ENCODE measurements around the gene NPTX1.

The NPTX1 gene

DNA sequence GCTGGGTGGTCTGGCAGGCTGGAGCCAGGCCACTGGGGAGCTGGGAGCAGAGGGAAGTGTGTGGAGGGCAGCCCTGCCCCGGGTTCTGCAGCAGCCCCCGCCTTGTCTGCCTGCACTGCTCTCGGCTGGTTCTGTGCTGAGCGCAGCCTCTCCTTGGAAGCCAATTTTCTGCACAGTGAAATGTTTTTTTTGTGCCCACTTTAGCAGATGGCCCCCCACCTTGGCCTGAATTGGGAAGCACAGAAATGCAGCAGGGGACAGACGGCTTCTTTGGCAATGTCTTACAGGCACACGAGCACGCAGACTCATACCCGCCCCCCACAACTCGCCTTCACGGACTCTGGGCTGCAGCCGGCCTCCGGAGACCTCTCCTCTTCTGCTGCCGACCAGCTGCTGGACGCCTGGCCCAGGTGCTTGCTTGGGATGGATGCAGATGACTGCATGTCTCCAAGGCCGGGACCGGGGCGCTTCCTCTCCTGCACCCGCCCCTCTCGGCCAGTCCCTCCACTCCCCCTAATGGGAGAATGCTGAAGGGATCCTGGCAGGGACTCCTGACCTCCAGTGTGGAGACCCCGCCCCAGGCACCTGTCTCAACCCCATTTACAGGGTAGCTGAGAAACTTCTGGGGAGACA is 14.8 kb downstream of the NPTX1 start:
- TF ChIP-seq, protein P1, sequence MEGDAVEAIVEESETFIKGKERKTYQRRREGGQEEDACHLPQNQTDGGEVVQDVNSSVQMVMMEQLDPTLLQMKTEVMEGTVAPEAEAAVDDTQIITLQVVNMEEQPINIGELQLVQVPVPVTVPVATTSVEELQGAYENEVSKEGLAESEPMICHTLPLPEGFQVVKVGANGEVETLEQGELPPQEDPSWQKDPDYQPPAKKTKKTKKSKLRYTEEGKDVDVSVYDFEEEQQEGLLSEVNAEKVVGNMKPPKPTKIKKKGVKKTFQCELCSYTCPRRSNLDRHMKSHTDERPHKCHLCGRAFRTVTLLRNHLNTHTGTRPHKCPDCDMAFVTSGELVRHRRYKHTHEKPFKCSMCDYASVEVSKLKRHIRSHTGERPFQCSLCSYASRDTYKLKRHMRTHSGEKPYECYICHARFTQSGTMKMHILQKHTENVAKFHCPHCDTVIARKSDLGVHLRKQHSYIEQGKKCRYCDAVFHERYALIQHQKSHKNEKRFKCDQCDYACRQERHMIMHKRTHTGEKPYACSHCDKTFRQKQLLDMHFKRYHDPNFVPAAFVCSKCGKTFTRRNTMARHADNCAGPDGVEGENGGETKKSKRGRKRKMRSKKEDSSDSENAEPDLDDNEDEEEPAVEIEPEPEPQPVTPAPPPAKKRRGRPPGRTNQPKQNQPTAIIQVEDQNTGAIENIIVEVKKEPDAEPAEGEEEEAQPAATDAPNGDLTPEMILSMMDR (IDR thresholded peaks at IDR 0.05; ENCODE audit: insufficient read depth, low read depth, low read length, missing control alignments): no peak
- no peak for DNase-seq (ENCODE audit: low read depth)
- no peak overlapping the region for H3K4me3 ChIP-seq (ENCODE audit: low read depth, low read length)

DNA sequence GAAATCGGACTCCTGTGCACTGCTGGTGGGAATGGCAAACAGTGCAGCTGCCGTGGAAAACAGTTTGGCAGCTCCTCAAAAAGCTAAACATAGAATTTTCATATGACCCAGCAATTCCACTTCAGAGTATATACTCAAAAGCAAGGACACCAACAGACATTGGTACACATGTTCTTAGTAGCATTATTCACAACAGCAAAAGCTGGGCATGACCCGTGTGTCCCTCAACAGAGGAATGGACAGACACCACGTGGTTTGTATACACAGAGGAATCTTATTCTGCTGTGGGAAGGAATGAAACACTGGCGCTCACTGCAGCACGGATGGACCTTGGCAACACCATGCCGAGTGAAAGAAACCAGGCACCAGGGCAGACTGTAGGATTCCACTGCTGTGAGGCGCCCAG is 16.0 kb downstream of the NPTX1 start:
- H3K4me3 ChIP-seq (ENCODE audit: low read depth, low read length): no peak overlapping the region
- DNase-seq (ENCODE audit: low read depth): no peak
- TF ChIP-seq, protein P1 (IDR thresholded peaks at IDR 0.05; ENCODE audit: insufficient read depth, low read depth, low read length, missing control alignments): no peak

DNA sequence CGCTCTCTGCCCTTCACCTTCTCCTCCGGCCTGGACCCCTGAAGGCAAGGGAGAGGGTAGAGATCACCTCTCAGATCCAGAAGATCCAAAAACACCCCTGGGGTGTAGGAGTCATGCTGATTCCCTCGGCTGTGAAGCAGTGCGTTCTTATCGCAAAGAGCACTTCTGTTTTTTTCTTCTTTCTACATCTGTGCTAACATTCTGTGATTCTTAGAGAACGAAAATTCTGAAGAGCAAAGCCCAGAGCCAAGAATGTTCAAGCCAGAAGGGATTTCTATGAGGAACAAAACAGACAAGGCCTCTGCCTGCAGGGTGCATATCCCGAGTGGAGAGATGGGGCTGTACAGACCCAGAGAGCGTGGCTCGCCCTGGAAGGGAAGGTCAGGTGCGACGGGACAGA is 17.2 kb downstream of the NPTX1 start:
- no peak for DNase-seq (ENCODE audit: low read depth)
- TF ChIP-seq, protein P1 (IDR thresholded peaks at IDR 0.05; ENCODE audit: insufficient read depth, low read depth, low read length, missing control alignments): no peak
- H3K4me3 ChIP-seq (ENCODE audit: low read depth, low read length): no peak overlapping the region

DNA sequence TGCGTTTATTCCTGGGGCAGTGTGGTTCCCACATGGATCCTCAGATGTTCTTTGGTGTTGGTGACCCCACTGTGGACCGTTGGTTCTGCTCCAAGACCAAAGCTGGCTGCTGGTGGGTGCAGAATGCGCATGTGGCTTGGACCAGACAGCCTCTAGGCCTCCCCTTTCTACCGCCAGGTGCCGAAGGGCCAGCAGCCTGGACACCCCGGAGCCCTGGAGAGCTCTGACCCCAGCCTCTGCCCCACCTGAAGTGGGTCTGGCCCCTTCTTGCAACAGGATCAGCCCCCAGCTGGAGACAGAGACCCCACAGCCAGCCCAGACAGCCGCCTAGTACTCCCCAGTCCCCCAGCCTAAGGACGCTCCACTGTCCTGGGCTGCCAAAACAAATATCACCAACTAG is 18.4 kb downstream of the NPTX1 start:
- TF ChIP-seq, protein P1 (IDR thresholded peaks at IDR 0.05; ENCODE audit: insufficient read depth, low read depth, low read length, missing control alignments): no peak
- no peak overlapping the region for H3K4me3 ChIP-seq (ENCODE audit: low read depth, low read length)
- no peak for DNase-seq (ENCODE audit: low read depth)

DNA sequence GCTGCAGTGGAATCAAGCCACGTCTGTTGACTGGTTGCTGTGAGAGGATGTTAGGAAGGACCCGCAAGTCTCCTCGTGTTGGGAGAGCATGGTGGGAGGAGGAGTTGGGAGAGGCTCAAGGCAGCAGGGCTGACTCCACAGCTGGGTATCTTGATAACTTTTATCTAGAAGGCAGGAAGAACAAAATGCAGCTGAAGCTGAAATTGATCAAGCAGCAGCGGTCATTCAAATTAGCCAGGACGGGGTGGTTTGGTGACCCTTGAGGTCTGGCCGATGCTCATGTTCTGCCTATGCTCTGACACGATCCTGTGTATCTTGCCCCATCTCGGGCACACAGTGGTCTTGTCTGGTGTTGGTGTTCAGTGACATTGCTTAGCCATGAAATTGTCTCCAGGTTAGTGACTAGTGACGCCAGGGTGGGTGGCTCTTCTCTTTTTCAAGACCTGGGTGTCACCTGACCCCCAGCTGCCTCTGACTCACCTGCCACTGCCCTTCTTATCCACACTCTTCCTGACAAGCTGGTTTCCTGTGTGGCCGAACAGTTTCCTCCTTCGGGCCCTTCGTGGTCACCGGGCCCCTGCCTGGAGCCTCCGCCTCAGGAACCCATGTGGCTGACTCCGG is 19.1 kb downstream of the NPTX1 start:
- peak; percentile 44 for DNase-seq (ENCODE audit: low read depth)
- no peak overlapping the region for H3K4me3 ChIP-seq (ENCODE audit: low read depth, low read length)
- TF ChIP-seq, protein P1 (IDR thresholded peaks at IDR 0.05; ENCODE audit: insufficient read depth, low read depth, low read length, missing control alignments): no peak

DNA sequence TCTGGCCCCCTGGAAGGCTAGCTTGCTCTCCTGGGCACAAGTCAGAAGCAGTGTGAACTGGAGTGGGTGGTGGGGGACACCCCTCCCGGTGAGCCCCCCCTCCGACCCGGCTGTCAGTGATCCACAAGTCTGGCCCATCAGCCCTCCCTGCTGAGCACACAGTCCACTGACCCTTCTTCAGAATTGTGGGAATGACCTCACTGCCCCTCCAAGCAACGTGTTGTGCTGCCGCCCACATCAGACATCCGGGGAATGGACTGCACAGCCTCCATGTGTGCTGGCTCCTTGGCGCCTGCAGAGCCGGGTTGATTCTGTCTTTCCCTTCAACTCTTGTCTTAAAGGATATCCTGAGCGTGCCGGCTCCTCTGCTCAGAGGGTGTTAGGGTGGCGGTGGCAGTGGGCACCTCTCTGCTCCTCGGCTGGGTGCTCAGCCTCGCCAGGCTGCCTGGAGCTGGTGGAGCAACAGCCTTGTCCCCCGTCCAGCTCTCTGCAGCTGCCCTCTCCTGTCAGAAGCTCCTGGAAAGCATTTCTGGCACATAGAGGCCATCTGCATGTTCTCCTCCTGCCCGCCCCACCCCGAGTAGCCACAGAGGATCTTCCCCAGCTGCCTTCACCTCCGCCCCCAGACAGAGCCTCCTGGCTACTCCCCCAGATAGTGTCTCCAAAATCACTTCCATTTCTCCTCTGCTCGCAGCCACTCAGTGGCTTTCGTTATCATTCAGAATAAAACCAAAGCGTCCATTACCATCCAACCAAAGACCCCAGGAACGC is 19.8 kb downstream of the NPTX1 start:
- DNase-seq (ENCODE audit: low read depth): no peak
- TF ChIP-seq, protein P1 (IDR thresholded peaks at IDR 0.05; ENCODE audit: insufficient read depth, low read depth, low read length, missing control alignments): no peak
- no peak overlapping the region for H3K4me3 ChIP-seq (ENCODE audit: low read depth, low read length)
